ENCODE measurements around the gene NAA20.

DNA sequence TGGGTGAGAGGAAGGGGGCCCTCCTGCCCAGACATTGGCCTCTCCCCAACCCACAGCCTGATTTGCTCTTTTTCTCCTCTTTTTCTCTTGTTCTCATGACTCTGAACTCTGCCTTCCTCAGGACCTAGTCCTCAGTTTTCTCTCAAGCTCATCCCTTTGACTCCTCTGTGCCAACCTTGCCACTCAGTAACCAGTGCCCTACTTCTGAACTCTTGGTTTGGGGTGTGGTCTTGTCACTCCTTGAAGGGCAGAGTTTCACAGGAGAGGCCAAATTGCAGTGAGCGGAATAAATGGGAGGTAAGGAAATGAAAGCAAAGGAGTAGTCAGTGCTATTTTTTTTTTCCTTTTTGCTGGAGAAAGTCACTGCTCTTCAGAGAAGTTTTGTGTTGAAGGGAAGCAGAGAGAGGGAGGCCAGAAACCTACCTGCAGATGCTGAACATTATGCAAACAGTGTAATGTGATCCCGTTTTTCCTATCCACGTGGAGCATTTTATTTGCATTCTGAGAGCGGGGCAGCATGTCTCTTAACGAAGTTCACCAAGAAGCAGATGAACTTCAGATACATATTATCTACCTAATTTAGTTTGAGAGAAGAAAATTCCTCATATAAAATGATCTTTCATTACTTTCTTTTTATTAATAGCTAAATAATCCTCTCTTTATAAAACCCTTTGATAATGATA, 62.1 kb downstream of the NAA20 start:
- no peak for TF ChIP-seq POLR2A (IDR thresholded peaks at IDR 0.05)
- no peak for TF ChIP-seq POLR2AphosphoS5 (IDR thresholded peaks at IDR 0.05)
- TF ChIP-seq, protein P1, sequence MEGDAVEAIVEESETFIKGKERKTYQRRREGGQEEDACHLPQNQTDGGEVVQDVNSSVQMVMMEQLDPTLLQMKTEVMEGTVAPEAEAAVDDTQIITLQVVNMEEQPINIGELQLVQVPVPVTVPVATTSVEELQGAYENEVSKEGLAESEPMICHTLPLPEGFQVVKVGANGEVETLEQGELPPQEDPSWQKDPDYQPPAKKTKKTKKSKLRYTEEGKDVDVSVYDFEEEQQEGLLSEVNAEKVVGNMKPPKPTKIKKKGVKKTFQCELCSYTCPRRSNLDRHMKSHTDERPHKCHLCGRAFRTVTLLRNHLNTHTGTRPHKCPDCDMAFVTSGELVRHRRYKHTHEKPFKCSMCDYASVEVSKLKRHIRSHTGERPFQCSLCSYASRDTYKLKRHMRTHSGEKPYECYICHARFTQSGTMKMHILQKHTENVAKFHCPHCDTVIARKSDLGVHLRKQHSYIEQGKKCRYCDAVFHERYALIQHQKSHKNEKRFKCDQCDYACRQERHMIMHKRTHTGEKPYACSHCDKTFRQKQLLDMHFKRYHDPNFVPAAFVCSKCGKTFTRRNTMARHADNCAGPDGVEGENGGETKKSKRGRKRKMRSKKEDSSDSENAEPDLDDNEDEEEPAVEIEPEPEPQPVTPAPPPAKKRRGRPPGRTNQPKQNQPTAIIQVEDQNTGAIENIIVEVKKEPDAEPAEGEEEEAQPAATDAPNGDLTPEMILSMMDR (IDR thresholded peaks at IDR 0.05): no peak

Measured in breast epithelium (tissue), 3 donors.